Measurements from ENCODE around the gene MYO1D.

Gene MYO1D

DNA sequence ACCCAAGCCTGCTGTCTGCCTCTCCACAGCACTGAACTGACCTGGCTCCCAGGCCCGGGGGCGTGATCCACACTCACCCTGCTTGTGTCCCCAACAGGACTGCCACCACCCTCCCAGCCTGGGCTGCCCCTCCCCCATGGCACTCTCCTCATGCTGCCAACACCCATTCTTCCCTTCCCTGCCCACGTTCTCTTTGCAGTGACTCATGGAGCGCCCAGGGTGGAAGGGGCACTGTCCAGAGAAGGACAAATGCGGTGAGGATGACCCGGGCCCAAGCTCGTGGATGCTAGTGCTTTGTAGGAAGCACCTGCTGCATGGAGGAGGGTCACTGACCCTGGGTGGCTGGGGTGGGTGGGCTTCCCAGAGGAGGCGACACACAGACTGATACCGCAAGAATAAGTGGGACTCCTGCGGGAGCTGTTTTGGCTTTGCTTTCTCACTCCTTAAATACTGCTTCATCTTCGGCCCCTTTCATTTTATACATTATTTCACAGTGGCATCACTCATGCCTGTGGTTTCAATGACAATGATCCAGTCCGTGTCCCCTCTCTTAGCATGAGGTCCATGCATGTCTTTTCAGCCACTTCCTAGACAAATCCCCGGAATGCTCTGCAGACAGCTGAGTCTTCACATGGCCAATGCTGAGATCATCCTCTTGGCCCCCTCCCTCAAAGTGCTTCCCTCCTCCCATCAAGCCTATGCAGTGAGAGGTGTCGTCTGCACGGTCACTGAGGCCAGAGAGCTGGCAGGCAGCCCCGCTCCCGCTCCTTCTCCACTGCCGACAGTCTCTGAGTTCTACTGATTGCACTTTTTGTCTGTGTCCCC is 372.5 kb downstream of the MYO1D start:
- Histone ChIP-seq H2AK5ac (ENCODE audit: low read depth, low read length) (peak overlapping the region; percentile 29), H3K9me3 (replicated peaks in 1 of 2; ENCODE audit: control insufficient read depth in 2 of 2, insufficient read depth in 1 of 2, low read depth in 1 of 2, low read length in 2 of 2) (peaks cover 0 to 17% of the 10 kb centered on the region in 2 donors), H4K8ac (ENCODE audit: low read depth, low read length) (peak overlapping the region; percentile 58), H2BK15ac (ENCODE audit: low read length) (no peak overlapping the region), H3K4me3 (ENCODE audit: low read length in 2 of 2) (no peak overlapping the region), H3K14ac (ENCODE audit: low read length) (peak overlapping the region; percentile 65), H2AFZ (ENCODE audit: low read length) (peak overlapping the region; percentile 42), H3K27ac (replicated peaks; ENCODE audit: low read length) (no peak overlapping the region), H3K9ac (ENCODE audit: low read depth, low read length, poor library complexity) (peak overlapping the region; percentile 15), H3K36me3 (replicated peaks in 1 of 2; ENCODE audit: control insufficient read depth in 2 of 2, insufficient read depth in 2 of 2, low read length in 2 of 2) (no peaks in the 10 kb centered on the region), H3K4ac (ENCODE audit: low read length) (no peak overlapping the region), H2BK12ac (ENCODE audit: low read length) (peak overlapping the region; percentile 24), H2BK120ac (ENCODE audit: low read depth, low read length) (no peak overlapping the region), H3K23ac (ENCODE audit: low read depth, low read length, poor library complexity) (peak overlapping the region; percentile 6), H3K4me1 (ENCODE audit: control insufficient read depth in 2 of 2, insufficient read depth in 1 of 2, low read depth in 1 of 2, low read length in 2 of 2) (peaks cover 2 to 15% of the 10 kb centered on the region in 2 donors), H2BK5ac (ENCODE audit: low read length) (no peak overlapping the region), H3K79me1 (ENCODE audit: low read depth, low read length) (no peaks in the 10 kb centered on the region), H3K4me2 (ENCODE audit: insufficient read depth, low read length, poor library complexity, severe bottlenecking) (no peak overlapping the region), H3K18ac (ENCODE audit: low read length) (peak overlapping the region; percentile 79), H3K27me3 (ENCODE audit: control insufficient read depth in 3 of 3, insufficient read depth in 3 of 3, low read depth in 1 of 3, low read length in 3 of 3) (no peaks in the 10 kb centered on the region), H4K91ac (ENCODE audit: low read depth, low read length, poor library complexity) (no peak overlapping the region)
- WGBS, 2 donors (ENCODE audit: extremely low coverage in 2 of 2, insufficient read length in 2 of 2, insufficient replicate concordance in 1 of 2): no CpG with 5 or more reads among the region's 18 CpGs
- DNase-seq (ENCODE audit: low spot score): no peak

DNA sequence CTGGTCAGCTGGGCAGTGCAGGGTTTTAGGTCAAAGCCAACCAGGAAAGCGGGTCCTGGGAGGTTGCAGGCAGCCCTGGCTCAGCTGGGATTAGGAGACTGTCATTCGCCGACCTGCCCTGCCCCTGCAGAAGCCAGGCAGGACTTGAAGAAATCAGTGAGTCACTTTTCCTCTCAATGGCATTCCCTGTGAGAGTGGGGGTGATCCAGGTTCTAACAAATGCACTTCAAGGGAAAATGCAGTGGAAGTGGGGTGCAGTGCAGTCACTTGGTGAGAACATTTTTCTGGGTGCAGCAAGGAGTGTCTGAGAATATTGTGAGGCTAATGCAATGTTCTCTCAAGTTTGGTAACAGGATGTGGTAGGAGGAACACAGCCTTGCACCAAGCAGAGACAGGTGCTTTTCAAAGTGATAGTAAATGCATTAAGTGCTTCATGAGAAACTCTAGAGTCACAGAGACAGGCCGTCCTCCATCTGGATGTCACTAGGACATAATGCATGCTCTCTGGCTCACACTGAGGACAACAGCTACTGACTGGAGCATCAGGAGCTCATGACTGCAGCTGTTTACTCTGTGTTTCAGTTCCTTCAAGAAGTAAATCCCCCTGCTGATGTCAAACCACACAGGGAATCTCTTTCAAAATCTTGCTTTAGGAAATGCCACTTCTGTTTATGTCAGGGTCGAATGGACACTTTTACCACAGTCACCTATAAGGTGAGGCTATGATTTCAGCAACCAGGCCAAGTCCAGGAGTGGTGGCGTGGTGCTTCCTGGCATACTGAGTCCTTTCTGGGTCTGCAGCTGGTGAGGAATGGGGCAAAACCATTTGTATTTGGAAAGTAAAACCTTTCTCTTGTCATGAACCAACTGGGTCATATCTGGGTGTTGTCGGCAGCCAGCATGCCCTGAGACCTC is 373.4 kb downstream of the MYO1D start:
- no peaks in the 10 kb centered on the region for H3K27me3 ChIP-seq (ENCODE audit: control insufficient read depth in 3 of 3, insufficient read depth in 3 of 3, low read depth in 1 of 3, low read length in 3 of 3)
- no peaks in the 10 kb centered on the region for H3K36me3 ChIP-seq (replicated peaks in 1 of 2; ENCODE audit: control insufficient read depth in 2 of 2, insufficient read depth in 2 of 2, low read length in 2 of 2)
- H3K4me3 ChIP-seq (ENCODE audit: low read length in 2 of 2): no peak overlapping the region
- no peak overlapping the region for H2BK15ac ChIP-seq (ENCODE audit: low read length)
- no peak overlapping the region for H3K27ac ChIP-seq (replicated peaks; ENCODE audit: low read length)
- no peak for DNase-seq (ENCODE audit: low spot score)
- H3K4me1 ChIP-seq (ENCODE audit: control insufficient read depth in 2 of 2, insufficient read depth in 1 of 2, low read depth in 1 of 2, low read length in 2 of 2): peaks cover 3 to 15% of the 10 kb centered on the region in 2 donors
- peaks cover 0 to 17% of the 10 kb centered on the region in 2 donors for H3K9me3 ChIP-seq (replicated peaks in 1 of 2; ENCODE audit: control insufficient read depth in 2 of 2, insufficient read depth in 1 of 2, low read depth in 1 of 2, low read length in 2 of 2)
- no peak overlapping the region for H2BK12ac ChIP-seq (ENCODE audit: low read length)
- no peaks in the 10 kb centered on the region for H3K79me1 ChIP-seq (ENCODE audit: low read depth, low read length)
- no peak overlapping the region for H2BK120ac ChIP-seq (ENCODE audit: low read depth, low read length)
- H3K4ac ChIP-seq (ENCODE audit: low read length): no peak overlapping the region
- peak overlapping the region; percentile 15 for H3K9ac ChIP-seq (ENCODE audit: low read depth, low read length, poor library complexity)
- H4K8ac ChIP-seq (ENCODE audit: low read depth, low read length): peak overlapping the region; percentile 58
- no peak overlapping the region for H3K18ac ChIP-seq (ENCODE audit: low read length)
- WGBS, 2 donors (ENCODE audit: extremely low coverage in 2 of 2, insufficient read length in 2 of 2, insufficient replicate concordance in 1 of 2): no CpG with 5 or more reads among the region's 7 CpGs
- no peak overlapping the region for H3K4me2 ChIP-seq (ENCODE audit: insufficient read depth, low read length, poor library complexity, severe bottlenecking)
- no peak overlapping the region for H4K91ac ChIP-seq (ENCODE audit: low read depth, low read length, poor library complexity)
- no peak overlapping the region for H2AFZ ChIP-seq (ENCODE audit: low read length)
- no peak overlapping the region for H3K23ac ChIP-seq (ENCODE audit: low read depth, low read length, poor library complexity)
- H3K14ac ChIP-seq (ENCODE audit: low read length): no peak overlapping the region
- H2AK5ac ChIP-seq (ENCODE audit: low read depth, low read length): peak overlapping the region; percentile 29
- no peak overlapping the region for H2BK5ac ChIP-seq (ENCODE audit: low read length)

DNA sequence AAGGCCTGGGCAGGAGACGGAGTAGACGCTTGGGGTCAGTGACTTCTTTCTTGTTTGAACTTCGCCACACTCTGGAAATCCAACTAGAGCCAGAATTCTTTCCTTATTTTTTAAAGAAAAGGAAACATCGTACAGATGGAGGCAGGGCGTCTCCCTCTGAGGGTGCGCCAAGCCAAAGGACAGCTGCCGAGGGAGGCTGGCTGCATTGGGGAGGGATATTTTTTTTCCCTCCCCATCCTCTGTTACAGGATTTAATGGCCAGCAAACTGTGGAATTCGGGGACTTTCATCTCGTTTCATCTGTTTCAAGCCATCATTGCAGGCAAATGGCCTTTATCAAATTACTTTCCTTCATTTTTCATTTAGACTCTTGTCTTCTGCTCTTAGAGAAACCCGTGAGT is 374.2 kb downstream of the MYO1D start:
- Histone ChIP-seq H3K23ac (ENCODE audit: low read depth, low read length, poor library complexity) (no peak overlapping the region), H3K4me3 (ENCODE audit: low read length in 2 of 2) (no peak overlapping the region), H2BK120ac (ENCODE audit: low read depth, low read length) (no peak overlapping the region), H2BK12ac (ENCODE audit: low read length) (no peak overlapping the region), H3K4ac (ENCODE audit: low read length) (no peak overlapping the region), H3K9ac (ENCODE audit: low read depth, low read length, poor library complexity) (no peak overlapping the region), H3K4me2 (ENCODE audit: insufficient read depth, low read length, poor library complexity, severe bottlenecking) (no peak overlapping the region), H3K36me3 (replicated peaks in 1 of 2; ENCODE audit: control insufficient read depth in 2 of 2, insufficient read depth in 2 of 2, low read length in 2 of 2) (no peaks in the 10 kb centered on the region), H3K79me1 (ENCODE audit: low read depth, low read length) (no peaks in the 10 kb centered on the region), H3K27me3 (ENCODE audit: control insufficient read depth in 3 of 3, insufficient read depth in 3 of 3, low read depth in 1 of 3, low read length in 3 of 3) (no peaks in the 10 kb centered on the region), H2BK15ac (ENCODE audit: low read length) (no peak overlapping the region), H2AK5ac (ENCODE audit: low read depth, low read length) (no peak overlapping the region), H2AFZ (ENCODE audit: low read length) (no peak overlapping the region), H2BK5ac (ENCODE audit: low read length) (no peak overlapping the region), H4K91ac (ENCODE audit: low read depth, low read length, poor library complexity) (no peak overlapping the region), H4K8ac (ENCODE audit: low read depth, low read length) (no peak overlapping the region), H3K4me1 (ENCODE audit: control insufficient read depth in 2 of 2, insufficient read depth in 1 of 2, low read depth in 1 of 2, low read length in 2 of 2) (peaks cover 6 to 15% of the 10 kb centered on the region in 2 donors), H3K14ac (ENCODE audit: low read length) (no peak overlapping the region), H3K18ac (ENCODE audit: low read length) (no peak overlapping the region), H3K27ac (replicated peaks; ENCODE audit: low read length) (no peak overlapping the region), H3K9me3 (replicated peaks in 1 of 2; ENCODE audit: control insufficient read depth in 2 of 2, insufficient read depth in 1 of 2, low read depth in 1 of 2, low read length in 2 of 2) (peaks cover 0 to 17% of the 10 kb centered on the region in 2 donors)
- no CpG with 5 or more reads among the region's 10 CpGs for WGBS, 2 donors (ENCODE audit: extremely low coverage in 2 of 2, insufficient read length in 2 of 2, insufficient replicate concordance in 1 of 2)
- no peak for DNase-seq (ENCODE audit: low spot score)

DNA sequence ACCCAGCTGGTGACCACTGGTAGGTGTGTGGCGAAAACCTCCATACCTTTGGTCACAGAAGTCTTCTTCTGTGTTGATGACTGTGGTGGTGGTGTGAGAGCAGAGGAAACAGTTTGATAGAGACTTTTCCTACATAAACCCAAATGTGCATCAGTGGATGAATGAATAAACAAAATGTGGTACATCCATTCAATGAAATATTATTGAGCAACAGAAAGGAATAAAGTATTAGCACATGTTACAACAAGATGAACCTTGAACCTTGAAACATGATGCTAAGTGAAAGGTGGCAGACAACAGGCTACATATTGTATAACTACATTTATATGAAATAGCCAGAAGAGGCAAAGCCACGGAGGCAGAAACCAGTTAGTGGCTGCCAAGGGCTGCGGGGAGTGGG is 374.9 kb downstream of the MYO1D start:
- Histone ChIP-seq H2AK5ac (ENCODE audit: low read depth, low read length) (no peak overlapping the region), H2AFZ (ENCODE audit: low read length) (no peak overlapping the region), H3K4ac (ENCODE audit: low read length) (no peak overlapping the region), H3K27me3 (ENCODE audit: control insufficient read depth in 3 of 3, insufficient read depth in 3 of 3, low read depth in 1 of 3, low read length in 3 of 3) (no peaks in the 10 kb centered on the region), H2BK5ac (ENCODE audit: low read length) (no peak overlapping the region), H2BK12ac (ENCODE audit: low read length) (no peak overlapping the region), H3K27ac (replicated peaks; ENCODE audit: low read length) (no peak overlapping the region), H3K4me3 (ENCODE audit: low read length in 2 of 2) (no peak overlapping the region), H3K9me3 (replicated peaks in 1 of 2; ENCODE audit: control insufficient read depth in 2 of 2, insufficient read depth in 1 of 2, low read depth in 1 of 2, low read length in 2 of 2) (peaks cover 0 to 17% of the 10 kb centered on the region in 2 donors), H4K8ac (ENCODE audit: low read depth, low read length) (no peak overlapping the region), H4K91ac (ENCODE audit: low read depth, low read length, poor library complexity) (no peak overlapping the region), H3K79me1 (ENCODE audit: low read depth, low read length) (no peaks in the 10 kb centered on the region), H3K14ac (ENCODE audit: low read length) (no peak overlapping the region), H2BK15ac (ENCODE audit: low read length) (no peak overlapping the region), H3K23ac (ENCODE audit: low read depth, low read length, poor library complexity) (no peak overlapping the region), H3K18ac (ENCODE audit: low read length) (no peak overlapping the region), H3K36me3 (replicated peaks in 1 of 2; ENCODE audit: control insufficient read depth in 2 of 2, insufficient read depth in 2 of 2, low read length in 2 of 2) (no peaks in the 10 kb centered on the region), H3K9ac (ENCODE audit: low read depth, low read length, poor library complexity) (no peak overlapping the region), H3K4me2 (ENCODE audit: insufficient read depth, low read length, poor library complexity, severe bottlenecking) (no peak overlapping the region), H2BK120ac (ENCODE audit: low read depth, low read length) (no peak overlapping the region), H3K4me1 (ENCODE audit: control insufficient read depth in 2 of 2, insufficient read depth in 1 of 2, low read depth in 1 of 2, low read length in 2 of 2) (peaks cover 6 to 16% of the 10 kb centered on the region in 2 donors)
- DNase-seq (ENCODE audit: low spot score): no peak
- no CpG with 5 or more reads among the region's 3 CpGs for WGBS, 2 donors (ENCODE audit: extremely low coverage in 2 of 2, insufficient read length in 2 of 2, insufficient replicate concordance in 1 of 2)
